H1 (cell line): ENCODE results near the gene SUPT20H. TPM values are rescaled to one million over a fixed set of nuclear protein-coding genes. Genes with fewer than 3 reads are reported as not detected.

Experiments used
- CTCF ChIA-PET: fragments of 300-600 bp; sonication (Branson Sonifier 250); formaldehyde crosslinking; loops from one replicate; lab custom pipeline; 2021; ENCODE audit not compliant: partially characterized antibody; lab: Charles Lee
- POLR2A ChIA-PET: fragments of 300-600 bp; sonication (Branson Sonifier 250); formaldehyde crosslinking; loops from one replicate; lab custom pipeline; 2021; ENCODE audit warnings: inconsistent platforms; ENCODE audit not compliant: partially characterized antibody; lab: Charles Lee
- DNase-seq, 2 experiments: peaks; one replicate each; pipeline versions ENCODE4 v3.0.0 to v3.0.0-alpha.2; 2010 to 2022; ENCODE audit warnings: low spot score in 2 of 2, low read depth in 1 of 2, mixed read lengths in 1 of 2
- FAIRE-seq: peaks from 2 replicates; lab custom pipeline; 2011; peaks lifted over from hg19 to GRCh38; lab: Jason Lieb, UNC
- H2AFZ ChIP-seq: 2 replicates; pipeline ENCODE4 v1.8.1; 2012; ENCODE audit warnings: low read length, inconsistent platforms
- H2AK5ac ChIP-seq: 2 replicates; pipeline ENCODE4 v1.6.1; 2013; ENCODE audit warnings: low read depth, low read length
- H2BK120ac ChIP-seq: replicated peaks from 2 replicates; pipeline ENCODE3; 2013; ENCODE audit warnings: low read depth, low read length, inconsistent platforms
- H2BK12ac ChIP-seq: 2 replicates; pipeline ENCODE4 v1.6.1; 2013; ENCODE audit warnings: low read depth, low read length
- H2BK15ac ChIP-seq: 2 replicates; pipeline ENCODE4 v1.6.1; 2013; ENCODE audit warnings: low read length
- H2BK20ac ChIP-seq: 2 replicates; pipeline ENCODE4 v1.6.1; 2013; ENCODE audit warnings: low read length
- H2BK5ac ChIP-seq: 2 replicates; pipeline ENCODE4 v1.6.1; 2013; ENCODE audit warnings: low read depth, low read length
- H3K14ac ChIP-seq: 2 replicates; pipeline ENCODE4 v1.6.1; 2013; ENCODE audit warnings: inconsistent platforms; ENCODE audit not compliant: insufficient read length
- H3K18ac ChIP-seq: 2 replicates; pipeline ENCODE4 v1.6.1; 2013; ENCODE audit warnings: low read length; ENCODE audit errors: extremely low read depth
- H3K23ac ChIP-seq: 2 replicates; pipeline ENCODE4 v1.6.1; 2013; ENCODE audit warnings: inconsistent platforms; ENCODE audit not compliant: insufficient read length
- H3K23me2 ChIP-seq: 2 replicates; pipeline ENCODE4 v1.6.1; 2013; ENCODE audit warnings: low read depth, low read length
- H3K27ac ChIP-seq: 2 replicates; pipeline ENCODE4 v1.6.1; 2011; ENCODE audit warnings: low read depth, low read length, inconsistent platforms
- H3K27me3 ChIP-seq, 4 experiments: replicated peaks in 1 of 4; 1 replicate in 1 of 4; 2 replicates in 3 of 4; pipeline versions ENCODE4 v1.6.1 to v1.8.1; 2011 to 2013; ENCODE audit warnings: low read length in 3 of 4, mild to moderate bottlenecking in 3 of 4, inconsistent platforms in 2 of 4, mixed read lengths in 2 of 4, moderate library complexity in 1 of 4; ENCODE audit not compliant: control insufficient read depth in 3 of 4, insufficient read depth in 3 of 4; ENCODE audit errors: extremely low read depth in 1 of 4
- H3K36me3 ChIP-seq, 4 experiments: 2 replicates each; pipeline versions ENCODE4 v1.6.1 to v1.8.1; 2011 to 2013; ENCODE audit warnings: mild to moderate bottlenecking in 4 of 4, low read length in 3 of 4, moderate library complexity in 2 of 4, control low read depth in 1 of 4, inconsistent platforms in 1 of 4; ENCODE audit not compliant: insufficient read depth in 4 of 4, control insufficient read depth in 2 of 4
- H3K4ac ChIP-seq: replicated peaks from 2 replicates; pipeline ENCODE3; 2013; ENCODE audit warnings: low read length, low read depth, mixed read lengths, inconsistent platforms; ENCODE audit not compliant: insufficient read length
- H3K4me1 ChIP-seq, 4 experiments: replicated peaks in 1 of 4; 1 replicate in 1 of 4; 2 replicates in 3 of 4; pipeline versions ENCODE4 v1.6.1 to v1.8.1; 2011 to 2013; ENCODE audit warnings: low read length in 3 of 4, inconsistent platforms in 2 of 4, mixed read lengths in 1 of 4; ENCODE audit not compliant: insufficient read depth in 4 of 4, control insufficient read depth in 3 of 4
- H3K4me2 ChIP-seq, 2 experiments: 2 replicates each; pipeline versions ENCODE4 v1.6.1 to v1.8.1; 2011 to 2013; ENCODE audit warnings: low read depth in 2 of 2, low read length in 2 of 2, control low read depth in 1 of 2, inconsistent platforms in 1 of 2, mild to moderate bottlenecking in 1 of 2; ENCODE audit not compliant: insufficient read depth in 1 of 2
- H3K4me3 ChIP-seq, 4 experiments: fragments of 200-600, 300-600 bp in 1 of 4; sonication (generic), shearing (Covaris generic), sonication (Bioruptor Twin) in 1 of 4; 2 replicates each; pipeline versions ENCODE4 v1.5.1 to v1.8.1; 2011 to 2016; ENCODE audit warnings: low read length in 4 of 4, low read depth in 3 of 4, control low read depth in 2 of 4, inconsistent platforms in 2 of 4, mild to moderate bottlenecking in 2 of 4, mixed read lengths in 1 of 4, moderate library complexity in 1 of 4; ENCODE audit not compliant: insufficient read depth in 2 of 4; ENCODE audit errors: extremely low read depth in 1 of 4
- H3K56ac ChIP-seq: replicated peaks from 2 replicates; pipeline ENCODE3; 2013; ENCODE audit warnings: low read depth, mild to moderate bottlenecking, mixed read lengths, low read length, inconsistent platforms; ENCODE audit not compliant: insufficient read length
- H3K79me1 ChIP-seq: 2 replicates; pipeline ENCODE4 v1.6.1; 2013; ENCODE audit warnings: low read depth, low read length, control low read depth
- H3K79me2 ChIP-seq, 2 experiments: 2 replicates each; pipeline versions ENCODE4 v1.6.1 to v1.8.1; 2012 to 2013; ENCODE audit warnings: low read length in 2 of 2, mild to moderate bottlenecking in 2 of 2, inconsistent platforms in 1 of 2; ENCODE audit not compliant: insufficient read depth in 2 of 2, control insufficient read depth in 1 of 2
- H3K9ac ChIP-seq, 4 experiments: replicated peaks in 1 of 4; 1 replicate in 1 of 4; 2 replicates in 3 of 4; pipeline versions ENCODE4 v1.6.1 to v1.8.1; 2011 to 2013; ENCODE audit warnings: low read depth in 3 of 4, low read length in 3 of 4, control low read depth in 2 of 4, mild to moderate bottlenecking in 2 of 4, moderate library complexity in 2 of 4, inconsistent platforms in 1 of 4; ENCODE audit errors: extremely low read depth in 1 of 4
- H3K9me3 ChIP-seq, 2 experiments: 2 replicates each; pipeline versions ENCODE4 v1.6.1 to v1.8.1; 2012 to 2013; ENCODE audit warnings: mild to moderate bottlenecking in 2 of 2, moderate library complexity in 2 of 2, control low read depth in 1 of 2, inconsistent platforms in 1 of 2, low read depth in 1 of 2, low read length in 1 of 2, mixed read lengths in 1 of 2; ENCODE audit not compliant: insufficient read depth in 2 of 2
- H4K20me1 ChIP-seq, 2 experiments: replicated peaks in 1 of 2; 2 replicates each; pipeline versions ENCODE3 to v1.8.1; 2011 to 2013; ENCODE audit warnings: inconsistent platforms in 2 of 2, low read length in 2 of 2, mild to moderate bottlenecking in 1 of 2; ENCODE audit not compliant: insufficient read depth in 2 of 2, control insufficient read depth in 1 of 2
- H4K5ac ChIP-seq: 2 replicates; pipeline ENCODE4 v1.6.1; 2013; ENCODE audit warnings: low read length, low read depth, mixed read lengths, inconsistent platforms; ENCODE audit not compliant: insufficient read length
- H4K8ac ChIP-seq: 2 replicates; pipeline ENCODE4 v1.8.0; 2013; ENCODE audit warnings: mild to moderate bottlenecking, moderate library complexity, low read length, inconsistent platforms; ENCODE audit not compliant: insufficient read depth; ENCODE audit errors: extremely low read depth
- H4K91ac ChIP-seq: replicated peaks from 2 replicates; pipeline ENCODE3; 2013; ENCODE audit warnings: low read length, mixed read lengths, inconsistent platforms; ENCODE audit not compliant: insufficient read length
- CTBP2 ChIP-seq: IDR thresholded peaks from 2 replicates; pipeline ENCODE4 v1.7.0; 2011; ENCODE audit warnings: borderline replicate concordance, mild to moderate bottlenecking, moderate library complexity, mixed read lengths, low read length; ENCODE audit not compliant: insufficient read depth, insufficient read length
- GABPA ChIP-seq: IDR thresholded peaks from 2 replicates; pipeline ENCODE4 v1.6.1; 2011; ENCODE audit warnings: mild to moderate bottlenecking, low read length, moderate library complexity, borderline replicate concordance; ENCODE audit not compliant: insufficient read depth
- KDM4A ChIP-seq: IDR thresholded peaks from one replicate; pipeline ENCODE4 v1.7.1; 2012; ENCODE audit warnings: low read depth, mild to moderate bottlenecking, moderate library complexity, low read length, inconsistent platforms; ENCODE audit not compliant: severe bottlenecking
- RFX5 ChIP-seq: IDR thresholded peaks from 2 replicates; pipeline ENCODE4 v1.6.1; 2011; ENCODE audit warnings: low read depth, low read length, improper control_type of control experiment, borderline replicate concordance
- RNF2 ChIP-seq: fragments of 200-900, 300-1000 bp; sonication (generic); IDR thresholded peaks from 2 replicates; pipeline ENCODE4 v1.7.1; 2016; ENCODE audit warnings: borderline replicate concordance, low read depth, mild to moderate bottlenecking, antibody characterized with exemption, low read length; ENCODE audit not compliant: poor library complexity, severe bottlenecking; ENCODE audit errors: missing control alignments
- SIN3A ChIP-seq, 2 experiments: IDR thresholded peaks in 1 of 2; conservative IDR thresholded peaks in 1 of 2; 2 replicates each; pipeline ENCODE4 v1.6.1; 2011 to 2012; ENCODE audit warnings: low read length in 2 of 2, improper control_type of control experiment in 1 of 2, low read depth in 1 of 2, mild to moderate bottlenecking in 1 of 2
- TBP ChIP-seq: IDR thresholded peaks from 2 replicates; pipeline ENCODE4 v1.6.1; 2011; ENCODE audit warnings: low read depth, low read length, improper control_type of control experiment
- TEAD4 ChIP-seq: IDR thresholded peaks from 2 replicates; pipeline ENCODE4 v1.6.1; 2012; ENCODE audit warnings: low read depth, low read length, inconsistent platforms, mixed read lengths
- WGBS, 2 experiments: shearing (Covaris generic) in 1 of 2; methylation state at CpG; one replicate each; pipeline versions ENCODE4 v1.1.6 to v1.1.7; 2013 to 2015; ENCODE audit warnings: low lambda C conversion rate in 2 of 2, mixed read lengths in 2 of 2, inconsistent platforms in 1 of 2, low coverage in 1 of 2, missing lambda C conversion rate in 1 of 2; ENCODE audit not compliant: insufficient replicate concordance in 2 of 2, insufficient coverage in 1 of 2, insufficient read length in 1 of 2; ENCODE audit errors: extremely low coverage in 1 of 2, missing lambda C conversion rate in 1 of 2; 5-methylcytosine and 5-hydroxymethylcytosine counted together
- polyA plus RNA-seq, 7 experiments: library from polyadenylated mRNA; depleted of rRNA in 3 of 7; stranded (reverse) in 5 of 7; unstranded in 2 of 7; fragments of >200 nt in 5 of 7; fragments of 200-250 nt in 2 of 7; gene quantifications; 1 replicate in 5 of 7; 2 replicates in 1 of 7; 4 replicates in 1 of 7; pipeline versions ENCODE4 v1.2.1 to v1.2.3, GENCODE V29; 2011 to 2013; ENCODE audit warnings: missing spikeins in 2 of 7, mixed read lengths in 2 of 7
- total RNA-seq: library from RNA; stranded (reverse); fragmentation: NEBNext Ultra II Directional; extraction: Animal tissue kit (Norgen Biotek cat#: 25700); gene quantifications from 2 replicates; pipeline ENCODE4 v1.2.1, GENCODE V29; 2021

The SUPT20H gene
- total and polyA plus RNA-seq, 2 of the 8 experiments (the other 6 are each of a cell fraction or from before 2014, with no cell fraction given): 69.2 to 75.1 TPM

- Histone ChIP-seq H3K27me3 (no peaks in the 10 kb centered on the region), H3K18ac (no peak overlapping the region), H3K23ac (no peak overlapping the region), H3K9ac (no peak overlapping the region), H2AFZ (no peak overlapping the region), H3K4me1 (no peaks in the 10 kb centered on the region), H4K5ac (no peak overlapping the region), H2BK5ac (no peak overlapping the region), H4K8ac (no peak overlapping the region), H2BK15ac (no peak overlapping the region), H4K91ac (no peak overlapping the region), H3K56ac (no peak overlapping the region), H2BK12ac (no peak overlapping the region), H3K27ac (no peak overlapping the region), H2BK20ac (no peak overlapping the region), H2BK120ac (no peak overlapping the region), H3K14ac (no peak overlapping the region), H4K20me1 (no peaks in the 10 kb centered on the region), H2AK5ac (no peak overlapping the region), H3K4ac (no peak overlapping the region), H3K79me2 (no peaks in the 10 kb centered on the region), H3K23me2 (no peaks in the 10 kb centered on the region), H3K79me1 (no peaks in the 10 kb centered on the region; the same call in 1 of the 2 replicates), H3K4me3 (no peak overlapping the region), H3K4me2 (no peak overlapping the region), H3K9me3 (peaks cover 3 to 4% of the 10 kb centered on the region in 2 experiments; a peak in 2 of 4 replicates), H3K36me3 (peaks cover 0 to 50% (median 9%) of the 10 kb centered on the region in 4 experiments; a peak in 5 of 8 replicates)
- CTCF ChIA-PET: interaction anchor here (0.7 to 1.5 kb wide), 3 partner anchors 8 to 1324 kb away, joined by 3 to 10 read pairs (median 4); no protein-coding TSS in a partner anchor
- DNase-seq (no peak), FAIRE-seq (no peak)
- WGBS, 2 experiments: 93% methylated on average over 1 of the region's 1 CpG; no CpG with 5 or more reads in 1 of the 2 experiments
- no peak for TF ChIP-seq TBP
- no peak for TF ChIP-seq RFX5
- TF ChIP-seq RNF2: no peak
- TF ChIP-seq CTBP2: no peak
- no peak for TF ChIP-seq GABPA
- TF ChIP-seq TEAD4: no peak
- no peak for TF ChIP-seq SIN3A (conservative IDR thresholded peaks at IDR 0.05 in 1 of 2, IDR thresholded peaks at IDR 0.05 in 1 of 2; ENCODE audit: low read depth in 1 of 2, low read length in 2 of 2)
- no peak for TF ChIP-seq KDM4A
- POLR2A ChIA-PET: interaction anchor here (1.2 kb wide), 1 partner anchor 10 kb away, joined by 3 read pairs; no protein-coding TSS in a partner anchor
Observed at GRCh38 chr13:36973009-36973408, 86.5 kb downstream of the SUPT20H start.
